Transverse colon (tissue), 4 donors: ENCODE data around the gene SPIRE1. TPM values are rescaled to one million over a fixed set of nuclear protein-coding genes. Genes with fewer than 3 reads are reported as not detected.

Experiments
- DNase-seq: peaks from one replicate; pipeline ENCODE4 v3.0.0-alpha.2; 2019
- H3K27ac ChIP-seq, 4 donors: fragments of 200-600 bp; sonication (generic); 2 replicates each; pipeline ENCODE4 v1.5.1; 2016 to 2018; ENCODE audit warnings: inconsistent platforms in 4 of 4
- H3K27me3 ChIP-seq: fragments of 200-600 bp; sonication (generic); 2 replicates; pipeline ENCODE4 v1.5.1; 2017; ENCODE audit warnings: inconsistent platforms
- H3K36me3 ChIP-seq, 4 donors: fragments of 200-600 bp; sonication (generic); 2 replicates each; pipeline ENCODE4 v1.5.1; 2017 to 2019; ENCODE audit warnings: inconsistent platforms in 4 of 4
- H3K4me1 ChIP-seq, 4 donors: fragments of 200-600 bp; sonication (generic); 2 replicates each; pipeline ENCODE4 v1.5.1; 2017 to 2020; ENCODE audit warnings: inconsistent platforms in 4 of 4
- H3K4me3 ChIP-seq, 4 donors: fragments of 200-600 bp; sonication (generic); 1 replicate in 1 of 4; 2 replicates in 3 of 4; pipeline versions ENCODE4 v1.5.1 to v1.6.1; 2017 to 2019; ENCODE audit warnings: inconsistent platforms in 4 of 4
- H3K9me3 ChIP-seq, 2 donors: fragments of 200-600 bp; sonication (generic); 2 replicates each; pipeline ENCODE4 v1.5.1; 2017 to 2019; ENCODE audit warnings: inconsistent platforms in 2 of 2
- CTCF ChIP-seq, 5 experiments: fragments of 200-600 bp in 3 of 5; fragments of 450-650 bp in 2 of 5; sonication (generic) in 3 of 5; IDR thresholded peaks; 1 replicate in 2 of 5; 2 replicates in 3 of 5; pipeline ENCODE4 v1.5.1; 2016 to 2017; ENCODE audit warnings: antibody characterized with exemption in 5 of 5, inconsistent platforms in 3 of 5, mild to moderate bottlenecking in 2 of 5, moderate library complexity in 1 of 5
- EP300 ChIP-seq: sonication (generic); formaldehyde crosslinking; IDR thresholded peaks from one replicate; pipeline ENCODE4 v1.6.1; 2017; ENCODE audit warnings: antibody characterized with exemption, low read depth
- POLR2A ChIP-seq: fragments of 450-650 bp; IDR thresholded peaks from one replicate; pipeline ENCODE4 v1.6.1; 2016; ENCODE audit warnings: antibody characterized with exemption, mild to moderate bottlenecking, moderate library complexity
- POLR2AphosphoS5 ChIP-seq, 3 donors: sonication (generic); formaldehyde crosslinking; IDR thresholded peaks; one replicate each; pipeline ENCODE4 v1.6.1; 2016; ENCODE audit warnings: antibody characterized with exemption in 3 of 3
- WGBS, 2 donors: methylation state at CpG; one replicate each; pipeline ENCODE4 v1.1.5; 2018; ENCODE audit warnings: low coverage in 1 of 2; 5-methylcytosine and 5-hydroxymethylcytosine counted together
- in situ Hi-C, 4 donors: fragments of 200-750 bp; cut with MboI; loops; one replicate each; pipeline versions ENCODE4 v1.15.0 to v1.15.1; 2017; ENCODE audit warnings: low sequenced_read_pairs in 3 of 4, low pct_ligation_motif_present in 1 of 4, low pct_unique_long_range_greater_than_20kb in 1 of 4
- intact Hi-C: fragments of 100-400 bp; cut with DNase I; formaldehyde crosslinking; loops from one replicate; pipeline ENCODE4 v1.15.1; 2023; ENCODE audit warnings: low total_unique reads
- total RNA-seq, 4 donors: library from RNA; depleted of rRNA; stranded (reverse); fragments of >200 nt; gene quantifications; one replicate each; pipeline ENCODE4 v1.1.0, GENCODE V29; 2016

Gene SPIRE1
- total RNA-seq, 4 donors from 2014 or later: 6.0 to 7.8 (median 6.8) TPM

- no peak for DNase-seq
- in situ Hi-C loops: no loop called here
These were observed 60.1 kb downstream of the SPIRE1 start for GRCh38 chr18:12597760-12598159.

GRCh38 chr18:12595571-12596255 is 62.2 kb downstream of the SPIRE1 start:
- no peaks in the 10 kb centered on the region for H3K9me3 ChIP-seq
- intact Hi-C loops: no loop called here

More at GRCh38 chr18:12597760-12598159, 60.1 kb downstream of the SPIRE1 start:
- Histone ChIP-seq H3K36me3 (no peaks in the 10 kb centered on the region), H3K4me3 (no peak overlapping the region), H3K9me3 (no peaks in the 10 kb centered on the region), H3K27ac (no peak overlapping the region), H3K4me1 (peaks cover 0 to 6% (median 2%) of the 10 kb centered on the region in 4 donors), H3K27me3 (no peaks in the 10 kb centered on the region)
- 63 to 77% methylated on average over 5 of the region's 5 CpGs for WGBS, 2 donors
- intact Hi-C loops: no loop called here
- TF ChIP-seq CTCF (IDR thresholded peaks at IDR 0.05): no peak
- no peak for TF ChIP-seq POLR2A
- no peak for TF ChIP-seq POLR2AphosphoS5 (IDR thresholded peaks at IDR 0.05)
- TF ChIP-seq EP300: no peak

GRCh38 chr18:12593866-12594265 is 64.0 kb downstream of the SPIRE1 start:
- in situ Hi-C loops (no loop called here), intact Hi-C loops (no loop called here)
- 45 to 91% methylated on average over 2 to 8 of the region's 8 CpGs for WGBS, 2 donors
- Histone ChIP-seq H3K27me3 (no peaks in the 10 kb centered on the region), H3K4me1 (peaks cover 0 to 6% (median 2%) of the 10 kb centered on the region in 4 donors), H3K27ac (no peak overlapping the region), H3K4me3 (no peak overlapping the region), H3K36me3 (no peaks in the 10 kb centered on the region), H3K9me3 (no peaks in the 10 kb centered on the region)
- TF ChIP-seq POLR2AphosphoS5 (IDR thresholded peaks at IDR 0.05): no peak
- TF ChIP-seq CTCF (IDR thresholded peaks at IDR 0.05): no peak
- no peak for TF ChIP-seq EP300
- no peak for TF ChIP-seq POLR2A
- no peak for DNase-seq

More at GRCh38 chr18:12595571-12596255, 62.2 kb downstream of the SPIRE1 start:
- in situ Hi-C loops: no loop called here
- TF ChIP-seq POLR2A (no peak), POLR2AphosphoS5 (IDR thresholded peaks at IDR 0.05) (no peak), CTCF (IDR thresholded peaks at IDR 0.05) (no peak), EP300 (no peak)
- peaks cover 0 to 6% (median 2%) of the 10 kb centered on the region in 4 donors for H3K4me1 ChIP-seq
- H3K36me3 ChIP-seq: no peaks in the 10 kb centered on the region
- H3K27me3 ChIP-seq: no peaks in the 10 kb centered on the region
- H3K27ac ChIP-seq: no peak overlapping the region
- DNase-seq: no peak
- no peak overlapping the region for H3K4me3 ChIP-seq

- no peaks in the 10 kb centered on the region for H3K36me3 ChIP-seq
- no peak overlapping the region for H3K4me3 ChIP-seq
- H3K27me3 ChIP-seq: no peaks in the 10 kb centered on the region
- peaks cover 0 to 3% (median 0%) of the 10 kb centered on the region in 4 donors for H3K4me1 ChIP-seq
- 65 to 80% methylated on average over 3 to 5 of the region's 5 CpGs for WGBS, 2 donors
- in situ Hi-C loops: no loop called here
- no peak for TF ChIP-seq EP300
- TF ChIP-seq POLR2A: no peak
- no peak for TF ChIP-seq POLR2AphosphoS5 (IDR thresholded peaks at IDR 0.05)
- no peak for TF ChIP-seq CTCF (IDR thresholded peaks at IDR 0.05)
- H3K9me3 ChIP-seq: no peaks in the 10 kb centered on the region
- DNase-seq: no peak
- no peak overlapping the region for H3K27ac ChIP-seq
- intact Hi-C loops: no loop called here
These were observed 65.2 kb downstream of the SPIRE1 start for GRCh38 chr18:12592597-12593127.
